OCI-LY7 (cell line): ENCODE measurements around the gene ST3GAL3. TPM values are rescaled to one million over a fixed set of nuclear protein-coding genes. Genes with fewer than 3 reads are reported as not detected.

Experiments
- BruUV-seq: library from RNA; stranded (reverse); fragments of 400-500 nt; replicated peaks from 2 replicates; lab custom pipeline; 2021; lab: Mats Ljungman, UMichigan
- CTCF ChIA-PET: fragments of 300-600 bp; sonication (Branson Sonifier 250); formaldehyde crosslinking; loops from one replicate; lab custom pipeline; 2022; ENCODE audit warnings: antibody characterized with exemption; ENCODE audit not compliant: unreplicated experiment; lab: Charles Lee
- POLR2A ChIA-PET: fragments of 300-600 bp; sonication (Branson Sonifier 250); formaldehyde crosslinking; loops from one replicate; lab custom pipeline; 2022; ENCODE audit warnings: antibody characterized with exemption; lab: Charles Lee
- DNase-seq: peaks from one replicate; pipeline ENCODE4 v3.0.0-alpha.2; 2015; ENCODE audit warnings: low spot score
- H2AFZ ChIP-seq: fragments of 200-600 bp; sonication (generic), shearing (Covaris generic); 2 replicates; pipeline ENCODE4 v1.6.1; 2014; ENCODE audit warnings: mild to moderate bottlenecking, antibody characterized with exemption, low read length, moderate library complexity
- H3K27ac ChIP-seq: fragments of 200-600 bp; sonication (generic); 2 replicates; pipeline ENCODE4 v1.5.1; 2014; ENCODE audit warnings: mixed run types, low read depth, mild to moderate bottlenecking, moderate library complexity, low read length, inconsistent platforms; ENCODE audit not compliant: poor library complexity, severe bottlenecking
- H3K36me3 ChIP-seq: fragments of 200-600 bp; sonication (generic); 2 replicates; pipeline ENCODE4 v1.6.1; 2014; ENCODE audit warnings: mild to moderate bottlenecking, antibody characterized with exemption, low read length, moderate library complexity, mixed read lengths; ENCODE audit not compliant: insufficient read depth
- H3K4me1 ChIP-seq: fragments of 200-600 bp; sonication (generic); 2 replicates; pipeline ENCODE4 v1.5.1; 2014; ENCODE audit warnings: mild to moderate bottlenecking, low read length; ENCODE audit not compliant: insufficient read depth, poor library complexity, severe bottlenecking
- H3K4me2 ChIP-seq: fragments of 200-600 bp; sonication (generic); 2 replicates; pipeline ENCODE4 v1.6.1; 2014; ENCODE audit warnings: mild to moderate bottlenecking, low read length
- H3K4me3 ChIP-seq: fragments of 200-600 bp; sonication (generic); 2 replicates; pipeline ENCODE4 v1.5.1; 2014; ENCODE audit warnings: mild to moderate bottlenecking, low read depth, low read length; ENCODE audit not compliant: poor library complexity, severe bottlenecking
- H3K79me2 ChIP-seq: fragments of 200-600 bp; sonication (generic); 2 replicates; pipeline ENCODE4 v1.6.1; 2016; ENCODE audit warnings: low read depth, mild to moderate bottlenecking, low read length, moderate library complexity, mixed read lengths; ENCODE audit not compliant: insufficient read depth
- H3K9me2 ChIP-seq: fragments of 200-600 bp; sonication (generic); 2 replicates; pipeline ENCODE4 v1.6.1; 2016; ENCODE audit warnings: mild to moderate bottlenecking, low read length, mixed read lengths; ENCODE audit not compliant: insufficient read depth
- H3K9me3 ChIP-seq: fragments of 200-600 bp; sonication (generic); 2 replicates; pipeline ENCODE4 v1.6.1; 2014; ENCODE audit warnings: mild to moderate bottlenecking, mixed run types, low read length, mixed read lengths
- H4K20me1 ChIP-seq: fragments of 200-600 bp; sonication (generic); 2 replicates; pipeline ENCODE4 v1.6.1; 2014; ENCODE audit warnings: mild to moderate bottlenecking, antibody characterized with exemption, low read length, moderate library complexity, mixed read lengths; ENCODE audit not compliant: insufficient read depth
- EZH2phosphoT487 ChIP-seq: fragments of 200-600 bp; sonication (generic); IDR thresholded peaks from 2 replicates; pipeline ENCODE4 v1.6.1; 2018; ENCODE audit warnings: low read depth, borderline replicate concordance, mild to moderate bottlenecking, mixed run types, antibody characterized with exemption, low read length, moderate library complexity, mixed read lengths
- intact Hi-C: fragments of 100-400 bp; cut with micrococcal nuclease; formaldehyde crosslinking; loops from one replicate; pipeline ENCODE4 v1.10.0; 2022; ENCODE audit not compliant: unreplicated experiment
- total RNA-seq, 2 experiments: library from RNA; depleted of rRNA in 1 of 2; stranded (reverse); fragments of >200 nt in 1 of 2; shearing (Covaris generic) in 1 of 2; gene quantifications; 2 replicates each; pipeline ENCODE4 v1.2.3, GENCODE V29; 2014 to 2022
- TF ChIP-seq, protein P1 (sequence below): fragments of 200-600 bp; sonication (generic); conservative IDR thresholded peaks from 2 replicates; pipeline ENCODE4 v1.5.1; 2014; ENCODE audit warnings: mild to moderate bottlenecking, antibody characterized with exemption, low read length, moderate library complexity, mixed read lengths

The ST3GAL3 gene
- total RNA-seq, 2 experiments from 2014 or later = 24.0 to 45.0 TPM

DNA sequence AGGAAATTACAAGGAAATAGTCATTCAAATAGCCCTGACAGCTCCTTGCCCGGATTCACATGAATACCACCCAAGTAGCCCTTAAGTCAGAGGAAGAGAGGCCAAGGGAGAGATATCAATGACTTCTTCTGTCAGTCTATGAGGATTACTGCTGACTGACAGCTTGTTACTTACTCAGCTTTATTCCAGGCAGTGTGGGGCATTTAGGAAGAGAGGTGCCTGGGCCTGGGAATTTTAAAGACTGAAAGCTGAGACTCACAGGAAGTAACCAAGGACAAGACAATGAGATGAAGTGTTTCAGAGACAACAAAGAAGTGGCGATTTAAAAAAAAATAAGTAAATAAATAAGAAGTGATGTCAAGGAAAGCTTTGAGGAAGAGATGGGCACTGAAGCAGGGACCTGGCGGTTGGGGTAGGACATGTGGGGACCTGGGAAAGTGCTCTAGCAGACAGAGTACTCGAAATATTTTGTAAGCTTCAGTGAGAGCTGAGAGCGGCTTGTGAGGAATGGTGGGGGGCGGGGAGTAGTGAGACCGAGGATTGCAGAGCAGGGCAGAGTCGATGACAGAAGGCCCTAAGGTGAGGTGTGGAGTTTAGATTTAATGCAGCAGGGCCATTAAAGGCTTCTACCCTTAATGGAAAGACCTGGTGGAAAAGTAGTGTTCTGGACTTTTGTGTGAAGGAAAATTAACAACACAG, 58.9 kb downstream of the ST3GAL3 start:
- Histone ChIP-seq H3K36me3 (no peaks in the 10 kb centered on the region), H3K4me3 (no peak overlapping the region), H3K4me1 (peaks cover 5% of the 10 kb centered on the region), H3K9me2 (no peaks in the 10 kb centered on the region), H4K20me1 (no peaks in the 10 kb centered on the region), H3K4me2 (no peak overlapping the region), H3K9me3 (no peaks in the 10 kb centered on the region), H3K79me2 (no peaks in the 10 kb centered on the region), H2AFZ (no peak overlapping the region), H3K27ac (no peak overlapping the region)
- TF ChIP-seq, protein P1, sequence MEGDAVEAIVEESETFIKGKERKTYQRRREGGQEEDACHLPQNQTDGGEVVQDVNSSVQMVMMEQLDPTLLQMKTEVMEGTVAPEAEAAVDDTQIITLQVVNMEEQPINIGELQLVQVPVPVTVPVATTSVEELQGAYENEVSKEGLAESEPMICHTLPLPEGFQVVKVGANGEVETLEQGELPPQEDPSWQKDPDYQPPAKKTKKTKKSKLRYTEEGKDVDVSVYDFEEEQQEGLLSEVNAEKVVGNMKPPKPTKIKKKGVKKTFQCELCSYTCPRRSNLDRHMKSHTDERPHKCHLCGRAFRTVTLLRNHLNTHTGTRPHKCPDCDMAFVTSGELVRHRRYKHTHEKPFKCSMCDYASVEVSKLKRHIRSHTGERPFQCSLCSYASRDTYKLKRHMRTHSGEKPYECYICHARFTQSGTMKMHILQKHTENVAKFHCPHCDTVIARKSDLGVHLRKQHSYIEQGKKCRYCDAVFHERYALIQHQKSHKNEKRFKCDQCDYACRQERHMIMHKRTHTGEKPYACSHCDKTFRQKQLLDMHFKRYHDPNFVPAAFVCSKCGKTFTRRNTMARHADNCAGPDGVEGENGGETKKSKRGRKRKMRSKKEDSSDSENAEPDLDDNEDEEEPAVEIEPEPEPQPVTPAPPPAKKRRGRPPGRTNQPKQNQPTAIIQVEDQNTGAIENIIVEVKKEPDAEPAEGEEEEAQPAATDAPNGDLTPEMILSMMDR = no peak
- TF ChIP-seq EZH2phosphoT487 = no peak
- intact Hi-C loops = loop anchor here (5.0 kb wide), 1 partner anchor 71 kb away; no protein-coding TSS in a partner anchor
- no TSS peak for BruUV-seq
- ChIA-PET POLR2A (interaction anchor here (0.6 to 1.0 kb wide), 4 partner anchors 87 to 169 kb away, joined by 3 to 5 read pairs (median 3); no protein-coding TSS in a partner anchor), CTCF (interaction anchor here (0.6 to 2.0 kb wide), 2 partner anchors 41 to 169 kb away, joined by 3 to 20 read pairs; no protein-coding TSS in a partner anchor)
- no peak for DNase-seq

DNA sequence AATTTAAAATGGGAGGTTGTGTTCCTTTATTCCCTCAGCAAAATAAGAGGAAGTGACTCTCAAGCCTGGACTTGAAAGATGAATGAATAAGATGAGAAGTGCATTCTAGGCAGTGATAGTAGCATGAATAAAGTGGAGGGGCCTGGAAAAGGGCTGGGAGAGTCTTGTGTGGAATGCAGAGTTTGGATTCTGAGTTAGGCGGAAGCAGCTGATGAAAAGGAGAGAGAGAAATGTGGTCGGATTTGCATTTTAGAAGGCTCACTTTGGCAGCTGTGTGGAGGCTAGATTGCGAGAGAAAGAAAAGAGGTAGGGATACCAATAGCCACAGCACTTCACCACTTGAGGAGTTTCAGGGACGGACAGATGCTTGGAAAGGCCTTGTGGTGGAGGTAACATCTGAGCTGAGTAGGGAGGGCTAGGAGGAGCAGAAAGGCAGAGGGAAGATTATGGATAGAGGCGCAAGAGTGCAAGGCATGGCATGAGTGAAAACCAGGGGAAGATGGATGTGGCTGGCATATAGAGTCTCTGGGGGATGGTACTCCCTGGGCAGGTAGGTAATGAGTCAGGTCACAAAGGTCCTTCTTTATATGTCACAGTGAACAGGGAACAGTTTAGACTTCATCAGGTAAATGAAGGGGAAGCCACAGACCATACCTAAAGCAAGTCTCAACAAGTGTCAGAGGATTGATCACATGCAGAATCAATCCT, 59.6 kb downstream of the ST3GAL3 start:
- Histone ChIP-seq H2AFZ (no peak overlapping the region), H3K4me1 (peaks cover 5% of the 10 kb centered on the region), H3K27ac (no peak overlapping the region), H3K9me3 (no peaks in the 10 kb centered on the region), H3K36me3 (no peaks in the 10 kb centered on the region), H3K79me2 (no peaks in the 10 kb centered on the region), H4K20me1 (no peaks in the 10 kb centered on the region), H3K4me3 (no peak overlapping the region), H3K4me2 (no peak overlapping the region), H3K9me2 (no peaks in the 10 kb centered on the region)
- intact Hi-C loops = loop anchor here (5.0 kb wide), 1 partner anchor 70 kb away; no protein-coding TSS in a partner anchor
- ChIA-PET POLR2A (no interaction called here), CTCF (interaction anchor here (0.9 to 2.0 kb wide), 2 partner anchors 167 to 168 kb away, joined by 3 to 20 read pairs; partner anchors contain the start of gene ARTN)
- TF ChIP-seq, protein P1 = no peak
- TF ChIP-seq EZH2phosphoT487 = no peak
- BruUV-seq = no TSS peak
- peak; percentile 4 for DNase-seq
